ENCODE results near the gene MRPS23. TPM values are rescaled to one million over a fixed set of nuclear protein-coding genes. Genes with fewer than 3 reads are reported as not detected.

MRPS23 gene
- polyA plus RNA-seq, 1 experiment: 34.1 TPM

GRCh38 chr17:57858838-57859237, 9.0 kb upstream of the MRPS23 start:
- Histone ChIP-seq H3K4me3 (ENCODE audit: low read depth, low read length) (no peak overlapping the region), H3K9me3 (ENCODE audit: control insufficient read depth, insufficient read depth, low read length) (no peaks in the 10 kb centered on the region), H3K27ac (ENCODE audit: low read depth, low read length) (no peak overlapping the region), H3K27me3 (ENCODE audit: control insufficient read depth, insufficient read depth, low read length) (no peaks in the 10 kb centered on the region)
- ChIA-PET POLR2A (interaction anchor here (0.6 to 4.6 kb wide), 7 partner anchors 11 to 141 kb away, joined by 3 to 43 read pairs (median 4); partner anchors contain the start of gene VEZF1), CTCF (interaction anchor here (0.5 to 17.7 kb wide), 15 partner anchors 11 to 228 kb away, joined by 3 to 661 read pairs (median 7); partner anchors contain the start of genes CUEDC1 and VEZF1)
- DNase-seq (ENCODE audit: low read depth, low spot score): no peak
- TF ChIP-seq, protein P1, sequence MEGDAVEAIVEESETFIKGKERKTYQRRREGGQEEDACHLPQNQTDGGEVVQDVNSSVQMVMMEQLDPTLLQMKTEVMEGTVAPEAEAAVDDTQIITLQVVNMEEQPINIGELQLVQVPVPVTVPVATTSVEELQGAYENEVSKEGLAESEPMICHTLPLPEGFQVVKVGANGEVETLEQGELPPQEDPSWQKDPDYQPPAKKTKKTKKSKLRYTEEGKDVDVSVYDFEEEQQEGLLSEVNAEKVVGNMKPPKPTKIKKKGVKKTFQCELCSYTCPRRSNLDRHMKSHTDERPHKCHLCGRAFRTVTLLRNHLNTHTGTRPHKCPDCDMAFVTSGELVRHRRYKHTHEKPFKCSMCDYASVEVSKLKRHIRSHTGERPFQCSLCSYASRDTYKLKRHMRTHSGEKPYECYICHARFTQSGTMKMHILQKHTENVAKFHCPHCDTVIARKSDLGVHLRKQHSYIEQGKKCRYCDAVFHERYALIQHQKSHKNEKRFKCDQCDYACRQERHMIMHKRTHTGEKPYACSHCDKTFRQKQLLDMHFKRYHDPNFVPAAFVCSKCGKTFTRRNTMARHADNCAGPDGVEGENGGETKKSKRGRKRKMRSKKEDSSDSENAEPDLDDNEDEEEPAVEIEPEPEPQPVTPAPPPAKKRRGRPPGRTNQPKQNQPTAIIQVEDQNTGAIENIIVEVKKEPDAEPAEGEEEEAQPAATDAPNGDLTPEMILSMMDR (IDR thresholded peaks at IDR 0.05; ENCODE audit: low read depth, low read length): no peak

GRCh38 chr17:57856792-57857620, 7.2 kb upstream of the MRPS23 start:
- no peak for DNase-seq (ENCODE audit: low read depth, low spot score)
- Histone ChIP-seq H3K4me3 (ENCODE audit: low read depth, low read length) (no peak overlapping the region), H3K27ac (ENCODE audit: low read depth, low read length) (no peak overlapping the region), H3K9me3 (ENCODE audit: control insufficient read depth, insufficient read depth, low read length) (no peaks in the 10 kb centered on the region), H3K27me3 (ENCODE audit: control insufficient read depth, insufficient read depth, low read length) (no peaks in the 10 kb centered on the region)
- ChIA-PET POLR2A (interaction anchor here (1.2 kb wide), 1 partner anchor 142 kb away, joined by 4 read pairs; no protein-coding TSS in a partner anchor), CTCF (interaction anchor here (0.6 to 17.7 kb wide), 13 partner anchors 12 to 255 kb away, joined by 3 to 661 read pairs (median 4); partner anchors contain the start of gene VEZF1)
- TF ChIP-seq, protein P1 (IDR thresholded peaks at IDR 0.05; ENCODE audit: low read depth, low read length): no peak

DNA sequence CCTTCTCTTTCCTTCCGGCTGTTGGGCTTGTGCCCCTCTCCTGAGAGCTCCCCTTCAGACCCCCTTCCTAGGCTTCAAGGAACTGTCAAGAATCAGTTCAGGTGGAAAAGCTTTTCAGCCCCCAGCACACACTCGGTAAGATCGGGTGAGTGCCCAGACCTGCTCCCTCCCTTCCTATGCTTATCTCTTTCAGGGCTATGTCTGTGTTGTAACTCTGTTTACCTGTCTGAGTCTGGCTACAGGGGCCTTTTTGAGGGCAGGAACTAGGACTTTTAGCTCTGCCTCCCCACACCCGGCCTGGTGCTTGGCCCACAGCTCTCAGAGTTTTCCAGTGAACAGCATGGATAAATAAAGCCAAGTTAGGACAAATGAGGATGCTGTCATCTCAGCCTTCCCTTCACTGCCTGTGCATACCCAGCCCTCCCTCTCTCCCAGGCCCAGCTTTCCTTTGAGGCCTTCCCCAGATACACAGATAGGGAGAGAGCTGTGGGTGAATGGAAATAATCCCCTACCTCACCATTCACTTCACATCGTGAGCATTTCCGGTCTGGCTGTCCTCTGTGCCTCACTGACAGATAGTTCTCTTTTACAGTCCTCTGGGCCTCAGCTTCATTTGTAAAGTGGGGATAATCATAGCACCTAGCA, 5.7 kb upstream of the MRPS23 start:
- Histone ChIP-seq H3K9me3 (ENCODE audit: control insufficient read depth, insufficient read depth, low read length) (no peaks in the 10 kb centered on the region), H3K4me3 (ENCODE audit: low read depth, low read length) (no peak overlapping the region), H3K27ac (ENCODE audit: low read depth, low read length) (peak overlapping the region; percentile 11), H3K27me3 (ENCODE audit: control insufficient read depth, insufficient read depth, low read length) (no peaks in the 10 kb centered on the region)
- POLR2A ChIA-PET: interaction anchor here (0.9 kb wide), 1 partner anchor 151 kb away, joined by 3 read pairs; the partner anchor contains the start of gene SRSF1
- CTCF ChIA-PET: interaction anchor here (0.7 to 17.7 kb wide), 6 partner anchors 22 to 612 kb away, joined by 3 to 661 read pairs (median 5); partner anchors contain the start of gene VEZF1
- TF ChIP-seq, protein P1 (IDR thresholded peaks at IDR 0.05; ENCODE audit: low read depth, low read length): no peak
- DNase-seq (ENCODE audit: low read depth, low spot score): no peak

- Histone ChIP-seq H3K27me3 (ENCODE audit: control insufficient read depth, insufficient read depth, low read length) (no peaks in the 10 kb centered on the region), H3K4me3 (ENCODE audit: low read depth, low read length) (no peak overlapping the region), H3K27ac (ENCODE audit: low read depth, low read length) (no peak overlapping the region), H3K9me3 (ENCODE audit: control insufficient read depth, insufficient read depth, low read length) (no peaks in the 10 kb centered on the region; the same call in 1 of the 2 replicates)
- DNase-seq (ENCODE audit: low read depth, low spot score): no peak
- TF ChIP-seq, protein P1 (IDR thresholded peaks at IDR 0.05; ENCODE audit: low read depth, low read length): no peak
- ChIA-PET POLR2A (no interaction called here), CTCF (interaction anchor here (0.7 to 17.7 kb wide), 4 partner anchors 11 to 145 kb away, joined by 3 to 661 read pairs (median 4); no protein-coding TSS in a partner anchor)
Observed at GRCh38 chr17:57853695-57854094, 3.9 kb upstream of the MRPS23 start.

All from AG04450 (cell line).